Caco-2 (cell line): ENCODE data around the gene SSTR5. TPM values are rescaled to one million over a fixed set of nuclear protein-coding genes. Genes with fewer than 3 reads are reported as not detected.
"Not testable (repeated sequence)": the region's sequence is repeated elsewhere in the genome, so short reads cannot be mapped to it uniquely, and the experiment has no call there.

ENCODE experiments used
- BruUV-seq: library from RNA; stranded (reverse); fragments of 400-500 nt; replicated peaks from 2 replicates; lab custom pipeline; 2021; lab: Mats Ljungman, UMichigan
- CTCF ChIA-PET: fragments of 300-600 bp; sonication (Branson Sonifier 250); formaldehyde crosslinking; loops from one replicate; lab custom pipeline; 2022; ENCODE audit warnings: antibody characterized with exemption; lab: Charles Lee
- POLR2A ChIA-PET: fragments of 300-600 bp; sonication (Branson Sonifier 250); formaldehyde crosslinking; loops from one replicate; lab custom pipeline; 2022; ENCODE audit warnings: antibody characterized with exemption; lab: Charles Lee
- DNase-seq, 2 experiments: peaks; one replicate each; pipeline versions ENCODE4 v3.0.0 to v3.0.0-alpha.2; 2020 to 2022
- H3K27me3 ChIP-seq: replicated peaks from 2 replicates; pipeline ENCODE4 v1.6.0; 2011; ENCODE audit warnings: low read length; ENCODE audit not compliant: control insufficient read depth, insufficient read depth
- H3K36me3 ChIP-seq: 2 replicates; pipeline ENCODE4 v1.5.1; 2011; ENCODE audit warnings: low read length; ENCODE audit not compliant: control insufficient read depth, insufficient read depth
- H3K4me1 ChIP-seq: fragments of 250-450 bp; sonication (Bioruptor Pico); 2 replicates; pipeline ENCODE4 v1.5.1; 2020; ENCODE audit warnings: mild to moderate bottlenecking
- H3K4me3 ChIP-seq: 2 replicates; pipeline ENCODE4 v1.5.1; 2011; ENCODE audit warnings: low read depth, mild to moderate bottlenecking, control low read depth, low read length
- H3K9me3 ChIP-seq: fragments of 250-450 bp; sonication (Bioruptor Pico); 2 replicates; pipeline ENCODE4 v1.5.1; 2020; ENCODE audit warnings: mild to moderate bottlenecking, moderate library complexity
- H3K27ac Mint-ChIP-seq: one replicate; pipeline ENCODE4 v1.8.0; 2022; ENCODE audit warnings: mixed read lengths; ENCODE audit not compliant: unreplicated experiment
- H3K27me3 Mint-ChIP-seq: one replicate; pipeline ENCODE4 v1.8.0; 2022; ENCODE audit warnings: mixed read lengths; ENCODE audit not compliant: insufficient read depth, unreplicated experiment
- H3K36me3 Mint-ChIP-seq: one replicate; pipeline ENCODE4 v1.8.0; 2022; ENCODE audit warnings: mild to moderate bottlenecking, mixed read lengths; ENCODE audit not compliant: insufficient read depth, unreplicated experiment
- H3K4me1 Mint-ChIP-seq: one replicate; pipeline ENCODE4 v1.8.0; 2022; ENCODE audit warnings: low read depth, mixed read lengths; ENCODE audit not compliant: unreplicated experiment
- H3K4me3 Mint-ChIP-seq: one replicate; pipeline ENCODE4 v1.8.0; 2022; ENCODE audit warnings: mild to moderate bottlenecking, moderate library complexity, mixed read lengths; ENCODE audit not compliant: unreplicated experiment
- H3K9me3 Mint-ChIP-seq: one replicate; pipeline ENCODE4 v1.8.0; 2022; ENCODE audit warnings: mixed read lengths; ENCODE audit not compliant: unreplicated experiment
- intact Hi-C: fragments of 100-400 bp; cut with micrococcal nuclease; formaldehyde crosslinking; loops from one replicate; pipeline ENCODE4 v1.10.0; 2022; ENCODE audit not compliant: unreplicated experiment
- total RNA-seq: library from RNA; stranded (reverse); gene quantifications from 2 replicates; pipeline ENCODE4 v1.2.3, GENCODE V29; 2022
- TF ChIP-seq, protein P1 (sequence below), 2 experiments: fragments of 200-600 bp in 1 of 2; IDR thresholded peaks; 1 replicate in 1 of 2; 2 replicates in 1 of 2; pipeline versions ENCODE4 v1.5.1 to v1.8.0; 2011 to 2022; ENCODE audit warnings: antibody characterized with exemption in 1 of 2, control low read depth in 1 of 2, inconsistent platforms in 1 of 2, low read depth in 1 of 2, low read length in 1 of 2, mild to moderate bottlenecking in 1 of 2, moderate library complexity in 1 of 2; ENCODE audit not compliant: insufficient read depth in 1 of 2, severe bottlenecking in 1 of 2, unreplicated experiment in 1 of 2

SSTR5 gene
- total RNA-seq, 1 experiment from 2014 or later, result 0.23 TPM

- no peaks in the 10 kb centered on the region for H3K4me1 Mint-ChIP-seq
- no peaks in the 10 kb centered on the region for H3K36me3 ChIP-seq
- no peak for DNase-seq
- ChIA-PET POLR2A (no interaction called here), CTCF (no interaction called here)
- H3K9me3 ChIP-seq, result no peaks in the 10 kb centered on the region
- TF ChIP-seq, protein P1, sequence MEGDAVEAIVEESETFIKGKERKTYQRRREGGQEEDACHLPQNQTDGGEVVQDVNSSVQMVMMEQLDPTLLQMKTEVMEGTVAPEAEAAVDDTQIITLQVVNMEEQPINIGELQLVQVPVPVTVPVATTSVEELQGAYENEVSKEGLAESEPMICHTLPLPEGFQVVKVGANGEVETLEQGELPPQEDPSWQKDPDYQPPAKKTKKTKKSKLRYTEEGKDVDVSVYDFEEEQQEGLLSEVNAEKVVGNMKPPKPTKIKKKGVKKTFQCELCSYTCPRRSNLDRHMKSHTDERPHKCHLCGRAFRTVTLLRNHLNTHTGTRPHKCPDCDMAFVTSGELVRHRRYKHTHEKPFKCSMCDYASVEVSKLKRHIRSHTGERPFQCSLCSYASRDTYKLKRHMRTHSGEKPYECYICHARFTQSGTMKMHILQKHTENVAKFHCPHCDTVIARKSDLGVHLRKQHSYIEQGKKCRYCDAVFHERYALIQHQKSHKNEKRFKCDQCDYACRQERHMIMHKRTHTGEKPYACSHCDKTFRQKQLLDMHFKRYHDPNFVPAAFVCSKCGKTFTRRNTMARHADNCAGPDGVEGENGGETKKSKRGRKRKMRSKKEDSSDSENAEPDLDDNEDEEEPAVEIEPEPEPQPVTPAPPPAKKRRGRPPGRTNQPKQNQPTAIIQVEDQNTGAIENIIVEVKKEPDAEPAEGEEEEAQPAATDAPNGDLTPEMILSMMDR (IDR thresholded peaks at IDR 0.05; ENCODE audit: insufficient read depth in 1 of 2, low read depth in 1 of 2, low read length in 1 of 2, severe bottlenecking in 1 of 2, unreplicated experiment in 1 of 2), result no peak
- peak overlapping the region; percentile 37 for H3K4me3 Mint-ChIP-seq
- peak overlapping the region; percentile 39 for H3K27ac Mint-ChIP-seq
- no peaks in the 10 kb centered on the region for H3K27me3 ChIP-seq
- no peaks in the 10 kb centered on the region for H3K9me3 Mint-ChIP-seq
- peaks cover 9% of the 10 kb centered on the region for H3K36me3 Mint-ChIP-seq
- intact Hi-C loops, result no loop called here
- H3K4me3 ChIP-seq, result no peak overlapping the region
- BruUV-seq, result no TSS peak
- no peaks in the 10 kb centered on the region for H3K27me3 Mint-ChIP-seq
- peaks cover 30% of the 10 kb centered on the region for H3K4me1 ChIP-seq
Observed at GRCh38 chr16:1091992-1092552, 19.5 kb downstream of the SSTR5 start.

DNA sequence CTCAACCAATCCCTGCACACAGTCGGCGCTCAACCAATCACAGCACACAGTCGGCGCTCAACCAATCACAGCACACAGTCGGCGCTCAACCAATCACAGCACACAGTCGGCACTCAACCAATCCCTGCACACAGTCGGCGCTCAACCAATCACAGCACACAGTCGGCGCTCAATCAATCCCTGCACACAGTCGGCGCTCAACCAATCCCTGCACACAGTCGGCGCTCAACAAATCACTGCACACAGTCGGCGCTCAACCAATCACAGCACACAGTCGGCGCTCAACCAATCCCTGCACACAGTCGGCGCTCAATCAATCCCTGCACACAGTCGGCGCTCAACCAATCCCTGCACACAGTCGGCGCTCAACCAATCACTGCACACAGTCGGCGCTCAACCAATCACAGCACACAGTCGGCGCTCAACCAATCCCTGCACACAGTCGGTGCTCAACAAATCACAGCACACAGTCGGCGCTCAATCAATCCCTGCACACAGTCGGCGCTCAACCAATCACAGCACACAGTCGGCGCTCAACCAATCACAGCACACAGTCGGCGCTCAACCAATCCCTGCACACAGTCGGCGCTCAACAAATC is 20.2 kb downstream of the SSTR5 start:
- H3K4me1 Mint-ChIP-seq, H3K9me3 ChIP-seq, H3K9me3 Mint-ChIP-seq, CTCF ChIA-PET, POLR2A ChIA-PET, BruUV-seq, H3K36me3 Mint-ChIP-seq, H3K4me3 Mint-ChIP-seq, H3K36me3 ChIP-seq, H3K4me3 ChIP-seq, DNase-seq, H3K27me3 Mint-ChIP-seq, H3K27me3 ChIP-seq, intact Hi-C loops, H3K27ac Mint-ChIP-seq: not testable (repeated sequence)
- peaks cover 30% of the 10 kb centered on the region for H3K4me1 ChIP-seq

DNA sequence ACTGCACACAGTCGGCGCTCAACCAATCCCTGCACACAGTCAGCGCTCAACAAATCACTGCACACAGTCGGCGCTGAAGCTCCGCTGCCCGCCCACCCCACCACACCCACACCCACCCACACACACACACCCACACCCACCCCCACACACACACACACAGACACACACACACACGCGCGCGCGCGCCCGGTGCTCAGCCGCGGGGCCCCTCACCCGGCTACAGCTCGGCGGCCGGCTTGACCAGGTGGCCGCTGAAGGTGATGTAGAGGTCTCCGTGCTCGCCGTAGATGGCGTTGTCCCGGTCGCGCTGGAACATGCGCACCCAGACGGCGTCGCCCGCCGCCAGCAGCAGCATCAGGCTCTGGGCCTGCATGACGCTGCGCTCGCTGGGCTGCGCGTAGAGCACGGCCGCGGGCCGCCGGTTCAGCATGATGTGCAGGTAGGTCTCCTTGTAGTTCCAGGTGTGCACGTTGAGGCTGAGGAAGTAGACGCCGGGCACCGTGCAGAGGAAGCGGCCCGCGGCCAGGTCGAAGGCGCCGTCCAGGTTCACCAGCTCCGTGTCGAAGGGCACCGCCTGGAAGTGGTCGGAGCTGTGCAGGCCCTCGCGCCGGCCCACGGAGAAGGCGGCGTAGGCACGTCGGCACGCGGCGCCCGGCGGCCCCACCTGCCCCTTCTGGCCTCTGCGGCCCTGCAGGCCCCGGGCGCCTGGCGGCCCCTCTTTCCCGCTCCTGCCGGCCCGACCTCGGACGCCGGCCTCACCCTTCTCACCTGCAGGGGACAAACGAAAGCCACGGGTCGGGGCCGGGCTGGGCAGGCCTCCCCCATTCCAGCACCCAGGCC is 21.0 kb downstream of the SSTR5 start:
- H3K4me3 Mint-ChIP-seq, result no peak overlapping the region
- peaks cover 9% of the 10 kb centered on the region for H3K36me3 Mint-ChIP-seq
- Histone ChIP-seq H3K4me3 (no peak overlapping the region), H3K9me3 (no peaks in the 10 kb centered on the region), H3K4me1 (peaks cover 24% of the 10 kb centered on the region), H3K27me3 (no peaks in the 10 kb centered on the region), H3K36me3 (no peaks in the 10 kb centered on the region)
- no TSS peak for BruUV-seq
- ChIA-PET CTCF (no interaction called here), POLR2A (no interaction called here)
- intact Hi-C loops, result no loop called here
- DNase-seq, result peak in 1 of 2 experiments; percentile 59
- H3K27ac Mint-ChIP-seq, result no peak overlapping the region
- H3K4me1 Mint-ChIP-seq, result no peaks in the 10 kb centered on the region
- TF ChIP-seq, protein P1 (IDR thresholded peaks at IDR 0.05; ENCODE audit: insufficient read depth in 1 of 2, low read depth in 1 of 2, low read length in 1 of 2, severe bottlenecking in 1 of 2, unreplicated experiment in 1 of 2), result no peak
- H3K27me3 Mint-ChIP-seq, result no peaks in the 10 kb centered on the region
- no peaks in the 10 kb centered on the region for H3K9me3 Mint-ChIP-seq
